ENCODE results near the gene FTCDNL1.

Gene FTCDNL1

DNA sequence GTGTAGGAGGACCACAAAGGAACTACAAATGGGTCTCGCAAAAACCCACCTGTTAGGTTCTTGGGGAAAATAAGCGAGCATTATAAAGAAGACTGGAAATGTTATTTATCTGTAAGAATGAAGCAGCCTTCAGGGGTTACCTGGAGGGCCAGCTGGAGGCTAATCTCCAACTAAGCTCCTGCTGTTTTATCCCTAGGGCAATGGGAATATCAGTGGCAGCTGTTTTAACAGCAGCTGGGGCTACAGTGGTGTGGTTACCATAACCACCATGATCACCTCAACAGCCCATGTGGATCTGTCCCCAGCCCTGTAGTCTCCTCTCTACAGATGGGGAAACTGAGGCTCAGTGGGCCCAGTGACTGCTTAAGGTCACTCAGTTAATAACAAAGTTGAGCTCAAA lies 108.1 kb downstream of the FTCDNL1 start:
- no peak for DNase-seq (ENCODE audit: low read depth)

DNA sequence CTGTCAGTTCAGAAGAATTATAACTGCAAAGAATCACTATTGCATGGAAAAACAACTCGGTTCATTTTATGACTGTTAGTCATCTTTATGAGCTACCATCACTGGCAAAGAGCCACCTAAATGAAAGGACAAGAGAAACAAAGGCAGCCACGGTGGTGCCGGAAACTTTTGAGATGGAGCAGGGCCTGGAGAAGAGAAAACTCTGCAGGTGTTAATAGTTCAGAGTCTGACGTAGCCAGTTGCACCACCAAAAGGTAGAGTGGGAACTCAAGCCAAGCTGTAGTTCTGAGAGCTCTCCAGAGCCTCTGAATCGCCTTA lies 110.9 kb downstream of the FTCDNL1 start:
- no peak for DNase-seq (ENCODE audit: low read depth)

DNA sequence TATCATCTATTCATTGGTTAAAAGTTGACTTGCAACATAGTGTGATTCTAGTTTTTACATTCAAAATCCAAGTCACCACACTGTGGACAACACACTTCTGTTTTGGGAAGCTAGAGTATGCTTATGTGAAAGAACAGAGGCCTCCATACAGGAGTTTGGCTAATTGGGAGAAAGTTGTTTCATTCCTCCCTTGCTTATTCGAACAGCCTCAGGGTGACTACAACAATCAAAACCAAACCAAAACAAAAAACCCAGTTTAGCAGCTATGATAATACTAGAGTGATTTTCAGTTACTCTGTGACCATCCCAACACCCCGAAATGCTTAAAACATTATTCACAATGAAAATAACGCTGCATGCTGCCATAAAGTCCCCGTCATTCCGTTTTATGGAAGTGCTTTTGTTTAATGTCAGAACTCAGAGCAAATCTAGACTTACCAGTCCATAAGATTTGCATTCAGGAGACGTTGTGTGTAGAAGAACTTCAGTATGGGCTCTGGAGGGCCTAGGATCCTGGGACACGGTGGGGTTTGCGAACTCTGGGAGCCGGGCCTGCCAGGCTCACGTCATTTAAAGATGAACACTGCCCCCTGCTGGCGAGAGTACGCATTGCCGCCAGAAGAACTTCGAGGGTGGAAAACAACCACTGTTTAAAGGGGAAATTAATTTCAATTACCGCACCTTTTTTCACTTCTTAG lies 111.4 kb downstream of the FTCDNL1 start:
- peak; percentile 45 for DNase-seq (ENCODE audit: low read depth)

DNA sequence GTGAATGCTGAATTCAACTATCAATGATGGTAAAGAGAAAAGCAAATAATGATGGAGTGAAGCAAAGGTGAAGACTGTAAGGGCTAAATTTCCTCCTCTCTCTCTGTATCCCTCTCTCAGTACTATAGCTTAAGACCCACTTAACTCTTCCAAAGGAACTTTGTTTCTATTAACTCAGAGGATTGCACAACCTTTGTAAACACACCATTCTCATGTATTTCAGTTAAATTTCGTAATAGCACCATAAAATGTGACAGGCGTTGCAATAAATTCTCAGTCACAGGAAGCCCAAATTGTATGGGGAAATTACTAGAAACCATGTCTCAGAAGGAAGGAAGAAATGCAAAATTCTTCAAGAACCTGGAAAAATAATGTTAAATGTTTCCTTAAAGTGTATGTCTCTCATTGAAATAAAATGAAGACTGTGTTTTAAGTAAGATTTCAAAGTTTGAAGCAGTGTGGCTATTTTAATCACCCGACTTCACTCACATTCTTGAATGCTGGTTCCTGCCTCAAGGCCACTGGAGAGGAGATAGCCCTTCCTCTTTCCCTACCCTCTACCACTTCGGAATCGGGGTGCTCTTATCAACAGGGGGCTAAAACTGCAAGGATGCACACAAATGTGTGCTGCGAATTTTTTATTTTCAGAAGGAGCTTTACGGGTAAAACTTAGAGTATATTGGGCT lies 112.1 kb downstream of the FTCDNL1 start:
- no peak for DNase-seq (ENCODE audit: low read depth)

DNA sequence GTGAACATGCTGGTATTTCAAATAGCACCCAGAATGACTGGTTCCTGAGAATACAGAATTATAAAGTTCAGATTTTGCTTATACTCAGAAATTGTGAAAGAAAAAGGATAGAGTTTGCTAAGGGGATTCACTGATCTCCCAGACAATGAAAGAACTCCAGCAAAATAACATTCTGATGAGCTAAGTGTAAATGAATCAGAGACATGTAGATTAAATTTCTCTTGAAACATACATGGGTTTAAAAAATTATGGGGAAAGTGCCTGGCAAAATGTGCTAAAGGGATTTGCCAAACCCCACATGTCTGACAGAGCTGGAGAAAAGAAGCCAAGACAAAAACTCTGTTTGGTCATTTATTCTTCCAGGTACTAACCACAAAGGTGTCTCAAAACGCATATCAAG lies 116.3 kb downstream of the FTCDNL1 start:
- DNase-seq (ENCODE audit: low read depth) = no peak

DNA sequence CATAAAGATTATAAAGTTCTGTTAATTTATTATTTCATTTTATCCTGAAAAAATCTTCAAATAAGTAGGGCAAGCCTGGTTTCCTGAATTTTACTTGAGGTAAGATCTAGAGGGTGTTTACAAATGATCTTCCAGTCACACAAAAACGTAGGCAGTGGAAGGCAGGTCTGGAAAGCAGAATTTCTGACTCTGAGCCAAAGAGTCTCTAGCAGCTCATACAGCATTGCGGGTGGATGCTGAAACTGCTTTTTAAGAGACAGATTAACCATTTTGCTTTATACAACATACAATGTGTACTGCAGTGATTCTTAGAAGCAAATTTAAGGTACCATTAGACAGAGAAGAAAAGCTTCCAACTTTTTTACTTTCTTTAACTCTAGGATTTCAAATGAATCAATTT lies 117.0 kb downstream of the FTCDNL1 start:
- no peak for DNase-seq (ENCODE audit: low read depth)

DNA sequence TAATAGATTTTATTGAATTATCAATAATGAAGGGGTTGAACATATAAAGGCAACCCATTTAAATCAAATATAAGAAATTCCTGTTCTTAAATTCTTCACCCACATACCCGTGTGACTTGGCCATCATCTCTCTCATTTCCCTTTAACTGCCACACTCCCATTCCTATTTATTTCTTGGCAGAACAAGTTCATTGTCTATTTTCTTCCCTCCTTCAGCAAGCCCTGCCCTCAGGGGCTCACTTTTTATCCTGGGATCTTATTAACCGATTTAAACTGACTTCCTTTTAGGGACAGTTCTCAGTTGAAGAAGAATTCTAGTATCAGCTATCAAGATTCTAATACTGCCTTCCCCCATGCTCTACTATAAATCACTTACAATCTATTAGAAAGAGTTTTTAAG lies 123.2 kb downstream of the FTCDNL1 start:
- no peak for DNase-seq (ENCODE audit: low read depth)

DNA sequence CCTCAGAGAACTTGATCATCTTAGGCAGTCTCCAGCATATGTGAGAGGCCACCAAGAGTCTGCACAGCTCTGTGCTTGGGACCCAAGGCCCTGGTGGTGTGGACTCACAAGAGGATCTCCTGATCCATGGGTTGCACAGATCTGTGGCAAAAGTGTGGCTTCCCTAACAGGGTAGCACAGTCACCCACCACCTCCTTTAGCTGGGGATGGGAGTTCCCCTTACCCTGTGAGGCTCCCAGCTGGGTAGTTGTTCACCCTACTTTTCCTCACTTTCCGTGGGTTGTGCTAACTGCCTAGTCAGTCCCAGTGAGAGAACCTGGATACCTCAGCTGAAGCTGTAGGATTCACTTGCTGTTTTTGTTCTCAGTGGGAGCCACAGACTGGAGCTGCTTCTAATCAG lies 123.7 kb downstream of the FTCDNL1 start:
- DNase-seq (ENCODE audit: low read depth) = no peak

DNA sequence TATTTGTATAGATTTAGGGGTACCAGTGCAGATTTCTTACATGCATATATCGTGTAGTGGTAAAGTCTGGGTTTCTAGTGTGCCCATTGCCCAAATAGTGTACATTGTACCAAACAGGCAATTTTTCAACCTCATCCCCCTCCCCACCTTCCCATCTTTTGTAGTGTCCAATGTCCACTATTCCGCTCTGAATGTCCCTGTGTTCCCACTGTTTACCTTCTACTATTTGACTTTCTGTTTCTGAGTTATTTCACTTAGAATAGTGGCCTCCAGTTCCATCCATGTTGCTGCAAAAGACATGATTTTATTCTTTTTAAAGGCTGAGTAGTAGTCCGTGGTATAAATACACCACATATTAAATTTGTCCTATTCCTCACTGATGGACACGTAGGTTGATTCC lies 132.9 kb downstream of the FTCDNL1 start:
- no peak for DNase-seq (ENCODE audit: low read depth)

DNA sequence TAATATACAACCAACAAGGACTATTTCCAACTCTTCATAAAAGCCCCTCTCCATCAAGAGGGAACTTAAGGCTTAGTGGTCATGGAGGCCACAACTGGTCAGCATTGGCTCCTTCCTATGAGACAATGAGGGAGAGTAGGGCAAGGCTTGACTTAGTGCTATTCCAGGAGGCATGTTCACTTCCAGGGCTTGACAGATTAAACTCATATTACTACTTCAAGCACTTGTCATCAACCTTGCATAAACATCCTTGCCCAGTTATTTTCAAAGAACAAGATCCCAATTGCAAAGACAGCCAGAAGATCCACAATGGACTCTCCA lies 133.4 kb downstream of the FTCDNL1 start:
- no peak for DNase-seq (ENCODE audit: low read depth)

DNA sequence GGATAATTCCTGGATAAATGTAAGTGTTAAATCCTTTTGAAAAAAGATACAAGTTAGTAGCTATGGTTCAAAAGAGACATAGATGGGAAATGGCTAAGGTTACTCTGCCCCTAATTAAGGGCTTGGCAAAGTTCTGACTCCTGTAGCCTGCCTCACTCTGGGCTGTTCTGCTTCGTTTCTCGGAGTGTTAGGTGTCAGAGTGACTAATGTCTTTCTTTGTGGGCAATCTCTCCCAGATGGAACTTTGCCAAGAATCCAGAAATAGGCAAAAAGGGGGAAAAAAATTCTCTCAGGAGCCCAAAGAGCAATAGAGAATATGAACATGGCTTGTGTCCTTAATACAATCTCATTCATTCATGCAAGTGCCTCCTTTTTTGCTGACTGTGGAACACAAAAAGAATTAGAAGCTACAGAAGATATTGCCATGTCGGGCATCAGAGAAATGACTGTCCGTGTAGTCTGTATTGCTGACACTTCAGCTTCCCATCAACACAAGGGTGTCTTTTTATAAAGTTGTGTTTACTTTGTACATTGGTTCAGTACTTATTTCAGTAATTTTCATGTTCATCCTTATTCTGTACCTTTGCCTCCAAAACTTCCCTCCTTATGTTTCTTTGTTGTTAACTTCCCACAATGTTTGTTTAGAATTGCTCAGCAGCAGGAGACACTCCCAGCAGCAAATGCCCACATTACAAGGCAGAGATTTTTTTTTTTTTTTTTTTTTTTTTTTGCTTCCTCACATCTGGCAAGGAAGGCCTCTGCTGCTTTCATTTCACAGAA lies 134.0 kb downstream of the FTCDNL1 start:
- no peak for DNase-seq (ENCODE audit: low read depth)

DNA sequence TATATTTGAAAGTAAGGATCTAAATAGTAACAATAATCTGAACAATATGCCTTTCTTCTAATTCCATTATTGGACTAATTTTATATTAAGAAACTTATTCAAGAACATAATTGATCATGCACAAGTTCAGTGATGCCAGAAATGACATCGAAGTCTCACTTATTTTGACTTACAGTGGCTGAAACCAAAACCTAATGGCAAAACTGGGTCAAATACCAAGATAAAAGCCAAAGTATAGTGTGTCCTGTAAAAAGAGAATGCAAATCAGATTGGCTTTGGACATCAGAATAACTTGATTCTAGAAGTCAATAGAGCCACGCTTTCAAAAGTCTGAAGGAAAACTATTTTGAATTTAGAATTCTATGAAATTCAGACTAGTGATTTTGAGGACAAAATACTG lies 137.2 kb downstream of the FTCDNL1 start:
- no peak for DNase-seq (ENCODE audit: low read depth)

DNA sequence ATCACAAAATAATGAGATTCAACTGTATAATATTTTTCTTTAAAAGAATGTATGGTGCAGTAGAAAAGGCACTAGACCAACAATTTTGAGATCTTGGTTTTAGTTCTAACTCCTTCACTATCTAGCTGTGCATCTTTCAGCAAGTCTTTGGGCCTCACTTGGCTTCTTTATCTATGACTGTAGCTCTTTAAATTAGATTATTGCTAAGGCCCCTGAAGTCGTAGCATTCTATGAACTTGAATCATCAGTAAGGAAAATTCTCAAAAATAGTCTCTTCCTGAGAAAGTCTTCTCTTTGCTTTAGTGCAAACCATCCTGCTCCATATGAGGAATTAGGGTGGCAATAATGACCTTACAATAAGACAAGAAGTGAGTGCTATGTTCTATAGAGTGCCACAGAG lies 140.4 kb downstream of the FTCDNL1 start:
- no peak for DNase-seq (ENCODE audit: low read depth)
